H9 (cell line): ENCODE results near the gene ARHGAP40. TPM values are rescaled to one million over a fixed set of nuclear protein-coding genes. Genes with fewer than 3 reads are reported as not detected.

ENCODE experiments used
- DNase-seq: peaks from one replicate; pipeline ENCODE4 v3.0.0-alpha.2; 2017
- H2AFZ ChIP-seq: one replicate; pipeline ENCODE4 v1.6.1; 2013; ENCODE audit warnings: mild to moderate bottlenecking, low read length, control low read depth, moderate library complexity
- H2AK5ac ChIP-seq: 2 replicates; pipeline ENCODE4 v1.6.1; 2013; ENCODE audit warnings: low read length, control low read depth, mixed read lengths; ENCODE audit not compliant: insufficient read length
- H2BK120ac ChIP-seq: one replicate; pipeline ENCODE4 v1.6.1; 2013; ENCODE audit warnings: low read depth, mild to moderate bottlenecking, low read length, control low read depth, inconsistent platforms; ENCODE audit not compliant: poor library complexity, severe bottlenecking
- H2BK12ac ChIP-seq: 2 replicates; pipeline ENCODE4 v1.6.1; 2013; ENCODE audit warnings: low read length, control low read depth, mixed read lengths, low read depth; ENCODE audit not compliant: insufficient read length
- H2BK15ac ChIP-seq: 2 replicates; pipeline ENCODE4 v1.6.1; 2013; ENCODE audit warnings: low read depth, low read length, control low read depth
- H2BK20ac ChIP-seq: one replicate; pipeline ENCODE4 v1.6.1; 2013; ENCODE audit warnings: low read depth, mild to moderate bottlenecking, low read length, control low read depth, inconsistent platforms; ENCODE audit not compliant: poor library complexity, severe bottlenecking
- H2BK5ac ChIP-seq: 2 replicates; pipeline ENCODE4 v1.6.1; 2013; ENCODE audit warnings: low read length, control low read depth, mixed read lengths; ENCODE audit not compliant: insufficient read length
- H3K14ac ChIP-seq: 2 replicates; pipeline ENCODE4 v1.6.1; 2013; ENCODE audit warnings: low read length, control low read depth; ENCODE audit not compliant: insufficient read depth
- H3K18ac ChIP-seq: 2 replicates; pipeline ENCODE4 v1.6.1; 2013; ENCODE audit warnings: low read depth, mild to moderate bottlenecking, mixed read lengths, low read length, control low read depth; ENCODE audit not compliant: insufficient read length
- H3K23ac ChIP-seq: 2 replicates; pipeline ENCODE4 v1.6.1; 2013; ENCODE audit warnings: low read length, control low read depth, mixed read lengths, low read depth; ENCODE audit not compliant: insufficient read length
- H3K23me2 ChIP-seq: 2 replicates; pipeline ENCODE4 v1.6.1; 2013; ENCODE audit warnings: low read depth, mild to moderate bottlenecking, mixed read lengths, low read length, control low read depth; ENCODE audit not compliant: insufficient read length, poor library complexity, severe bottlenecking
- H3K27ac ChIP-seq: 2 replicates; pipeline ENCODE4 v1.5.1; 2013; ENCODE audit warnings: low read length, control low read depth, mixed read lengths, low read depth; ENCODE audit not compliant: insufficient read length
- H3K27me3 ChIP-seq: 2 replicates; pipeline ENCODE4 v1.6.1; 2013; ENCODE audit warnings: low read length, control low read depth, inconsistent platforms; ENCODE audit not compliant: insufficient read depth
- H3K4ac ChIP-seq: 2 replicates; pipeline ENCODE4 v1.6.1; 2013; ENCODE audit warnings: low read depth, mild to moderate bottlenecking, control low read depth, inconsistent platforms, low read length, moderate library complexity
- H3K4me1 ChIP-seq: 2 replicates; pipeline ENCODE4 v1.6.1; 2013; ENCODE audit warnings: low read length, control low read depth, inconsistent platforms; ENCODE audit not compliant: insufficient read depth
- H3K4me2 ChIP-seq: 2 replicates; pipeline ENCODE4 v1.6.1; 2013; ENCODE audit warnings: low read length, control low read depth, mixed read lengths; ENCODE audit not compliant: insufficient read length, insufficient read depth
- H3K56ac ChIP-seq: 2 replicates; pipeline ENCODE4 v1.6.1; 2013; ENCODE audit warnings: low read depth, mild to moderate bottlenecking, mixed read lengths, low read length, control low read depth; ENCODE audit not compliant: insufficient read length
- H3K79me1 ChIP-seq: 2 replicates; pipeline ENCODE4 v1.6.1; 2013; ENCODE audit warnings: low read depth, mild to moderate bottlenecking, moderate library complexity, low read length, control low read depth, inconsistent platforms; ENCODE audit not compliant: insufficient read depth, poor library complexity, severe bottlenecking
- H3K79me2 ChIP-seq: 2 replicates; pipeline ENCODE4 v1.6.1; 2013; ENCODE audit warnings: low read length, control low read depth, inconsistent platforms; ENCODE audit not compliant: insufficient read depth
- H3K9ac ChIP-seq: 2 replicates; pipeline ENCODE4 v1.6.1; 2013; ENCODE audit warnings: low read length, control low read depth, mixed read lengths; ENCODE audit not compliant: insufficient read length; ENCODE audit errors: extremely low read depth
- H3K9me3 ChIP-seq: one replicate; pipeline ENCODE4 v1.6.1; 2013; ENCODE audit warnings: low read depth, low read length, inconsistent platforms; ENCODE audit not compliant: control insufficient read depth
- H3T11ph ChIP-seq: one replicate; pipeline ENCODE4 v1.6.1; 2013; ENCODE audit warnings: mild to moderate bottlenecking, low read length, control low read depth, inconsistent platforms
- H4K20me1 ChIP-seq: one replicate; pipeline ENCODE4 v1.6.1; 2013; ENCODE audit not compliant: control insufficient read depth, insufficient read length, insufficient read depth
- H4K5ac ChIP-seq: 2 replicates; pipeline ENCODE4 v1.6.1; 2013; ENCODE audit warnings: low read depth, mild to moderate bottlenecking, mixed read lengths, low read length, control low read depth; ENCODE audit not compliant: insufficient read length
- H4K8ac ChIP-seq: replicated peaks from 2 replicates; pipeline ENCODE4 v1.6.1; 2013; ENCODE audit warnings: low read length, control low read depth, mixed read lengths, low read depth; ENCODE audit not compliant: insufficient read length
- H4K91ac ChIP-seq: 2 replicates; pipeline ENCODE4 v1.6.1; 2013; ENCODE audit warnings: low read depth, mild to moderate bottlenecking, moderate library complexity, mixed read lengths, low read length, control low read depth; ENCODE audit not compliant: insufficient read length
- H3K27ac Mint-ChIP-seq, 3 experiments: 2 replicates in 2 of 3; 3 replicates in 1 of 3; pipeline ENCODE4 v1.8.0; 2020 to 2021; ENCODE audit warnings: mixed read lengths in 3 of 3, mild to moderate bottlenecking in 1 of 3, moderate library complexity in 1 of 3
- H3K27me3 Mint-ChIP-seq: 2 replicates; pipeline ENCODE4 v1.8.0; 2021; ENCODE audit warnings: low read depth, mild to moderate bottlenecking, moderate library complexity, mixed read lengths
- H3K36me3 Mint-ChIP-seq, 3 experiments: 2 replicates in 2 of 3; 3 replicates in 1 of 3; pipeline ENCODE4 v1.8.0; 2020 to 2021; ENCODE audit warnings: low read depth in 3 of 3, mixed read lengths in 3 of 3; ENCODE audit not compliant: insufficient read depth in 1 of 3
- H3K4me1 Mint-ChIP-seq, 2 experiments: 2 replicates each; pipeline ENCODE4 v1.8.0; 2020; ENCODE audit warnings: mixed read lengths in 2 of 2
- H3K4me3 Mint-ChIP-seq, 2 experiments: 2 replicates in 1 of 2; 3 replicates in 1 of 2; pipeline ENCODE4 v1.8.0; 2020 to 2021; ENCODE audit warnings: mild to moderate bottlenecking in 2 of 2, mixed read lengths in 2 of 2, moderate library complexity in 1 of 2
- H3K9me3 Mint-ChIP-seq, 2 experiments: 2 replicates in 1 of 2; 3 replicates in 1 of 2; pipeline ENCODE4 v1.8.0; 2020; ENCODE audit warnings: mild to moderate bottlenecking in 2 of 2, mixed read lengths in 2 of 2, moderate library complexity in 1 of 2
- WGBS: extraction: QIAGEN DNeasy Blood & Tissue Kit; methylation state at CpG from one replicate; pipeline ENCODE4 v1.1.7; 2013; ENCODE audit warnings: missing lambda C conversion rate, low lambda C conversion rate, mixed read lengths; ENCODE audit not compliant: insufficient read length; ENCODE audit errors: extremely low coverage; 5-methylcytosine and 5-hydroxymethylcytosine counted together
- total RNA-seq: library from RNA; stranded (reverse); gene quantifications from 2 replicates; pipeline ENCODE4 v1.2.1, GENCODE V29; 2021
- TF ChIP-seq, protein P1 (sequence below): fragments of 200-600 bp; sonication (generic); conservative IDR thresholded peaks from 3 replicates; pipeline ENCODE4 v1.8.0; 2021; ENCODE audit warnings: antibody characterized with exemption, mild to moderate bottlenecking

Gene ARHGAP40
- total RNA-seq, 1 experiment from 2014 or later: 0.17 TPM

DNA sequence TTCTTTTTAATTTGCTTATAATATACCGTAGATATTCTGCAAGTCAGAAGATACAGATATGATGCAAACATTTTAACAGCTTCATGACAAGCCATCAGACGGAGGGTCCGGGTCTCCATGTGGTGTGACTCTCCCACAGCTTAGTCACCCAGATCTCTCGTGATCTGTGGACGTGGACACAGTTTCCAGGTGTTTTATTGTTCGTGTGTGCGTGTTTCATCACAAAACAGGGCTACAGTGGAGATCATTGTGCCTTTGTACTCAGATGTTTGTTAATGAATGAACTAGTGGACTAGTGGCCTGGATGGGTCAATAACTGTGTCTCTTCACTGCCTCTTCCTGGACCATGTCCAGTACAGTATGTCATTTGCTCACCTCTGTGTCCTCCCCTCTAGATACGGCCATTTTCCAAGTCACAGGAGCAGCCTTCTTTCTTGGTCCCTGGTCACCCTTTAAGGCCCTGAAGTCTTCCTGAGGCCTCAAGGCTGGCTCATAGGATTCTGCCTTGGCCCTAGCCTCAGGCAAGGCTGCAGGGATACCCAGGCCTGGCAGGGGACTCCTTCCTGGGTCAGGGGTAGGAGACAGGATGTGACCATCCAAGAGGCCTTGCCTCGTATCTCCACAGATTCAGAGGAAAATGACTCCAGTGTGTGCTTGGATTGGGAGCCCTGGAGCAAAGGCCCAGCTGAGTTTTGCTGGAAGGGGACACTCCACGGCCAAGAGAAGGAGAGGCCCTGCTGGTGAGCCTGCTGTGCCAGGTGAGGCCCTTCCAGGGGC is 16.0 kb upstream of the ARHGAP40 start:
- H3K18ac ChIP-seq: no peak overlapping the region
- no peaks in the 10 kb centered on the region for H3K9me3 ChIP-seq
- H2BK12ac ChIP-seq: no peak overlapping the region
- H2BK120ac ChIP-seq: no peak overlapping the region
- no peak overlapping the region for H2AK5ac ChIP-seq
- H3K9ac ChIP-seq: no peak overlapping the region
- H3K56ac ChIP-seq: no peak overlapping the region
- H3K23me2 ChIP-seq: no peaks in the 10 kb centered on the region
- no peak overlapping the region for H3K27ac ChIP-seq
- H3K79me1 ChIP-seq: no peaks in the 10 kb centered on the region
- peaks cover 9 to 13% of the 10 kb centered on the region in 2 experiments for H3K4me1 Mint-ChIP-seq
- H2BK20ac ChIP-seq: no peak overlapping the region
- no peak for DNase-seq
- peaks cover 1% of the 10 kb centered on the region; the same call in 1 of the 2 replicates for H3K27me3 Mint-ChIP-seq
- H3K23ac ChIP-seq: no peak overlapping the region
- H3K9me3 Mint-ChIP-seq: no peaks in the 10 kb centered on the region
- no peak overlapping the region for H2AFZ ChIP-seq
- TF ChIP-seq, protein P1, sequence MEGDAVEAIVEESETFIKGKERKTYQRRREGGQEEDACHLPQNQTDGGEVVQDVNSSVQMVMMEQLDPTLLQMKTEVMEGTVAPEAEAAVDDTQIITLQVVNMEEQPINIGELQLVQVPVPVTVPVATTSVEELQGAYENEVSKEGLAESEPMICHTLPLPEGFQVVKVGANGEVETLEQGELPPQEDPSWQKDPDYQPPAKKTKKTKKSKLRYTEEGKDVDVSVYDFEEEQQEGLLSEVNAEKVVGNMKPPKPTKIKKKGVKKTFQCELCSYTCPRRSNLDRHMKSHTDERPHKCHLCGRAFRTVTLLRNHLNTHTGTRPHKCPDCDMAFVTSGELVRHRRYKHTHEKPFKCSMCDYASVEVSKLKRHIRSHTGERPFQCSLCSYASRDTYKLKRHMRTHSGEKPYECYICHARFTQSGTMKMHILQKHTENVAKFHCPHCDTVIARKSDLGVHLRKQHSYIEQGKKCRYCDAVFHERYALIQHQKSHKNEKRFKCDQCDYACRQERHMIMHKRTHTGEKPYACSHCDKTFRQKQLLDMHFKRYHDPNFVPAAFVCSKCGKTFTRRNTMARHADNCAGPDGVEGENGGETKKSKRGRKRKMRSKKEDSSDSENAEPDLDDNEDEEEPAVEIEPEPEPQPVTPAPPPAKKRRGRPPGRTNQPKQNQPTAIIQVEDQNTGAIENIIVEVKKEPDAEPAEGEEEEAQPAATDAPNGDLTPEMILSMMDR: no peak
- no peak overlapping the region for H3T11ph ChIP-seq
- H3K4me3 Mint-ChIP-seq: no peak overlapping the region
- no peak overlapping the region for H4K5ac ChIP-seq
- H3K4me2 ChIP-seq: no peak overlapping the region
- H4K20me1 ChIP-seq: no peaks in the 10 kb centered on the region
- no peak overlapping the region for H4K91ac ChIP-seq
- no CpG with 5 or more reads among the region's 10 CpGs for WGBS
- no peak overlapping the region for H2BK5ac ChIP-seq
- no peak overlapping the region for H3K27ac Mint-ChIP-seq
- H3K79me2 ChIP-seq: no peaks in the 10 kb centered on the region
- no peaks in the 10 kb centered on the region for H3K4me1 ChIP-seq
- H3K36me3 Mint-ChIP-seq: no peaks in the 10 kb centered on the region
- H4K8ac ChIP-seq: no peak overlapping the region
- no peak overlapping the region for H2BK15ac ChIP-seq
- H3K14ac ChIP-seq: no peak overlapping the region
- H3K27me3 ChIP-seq: no peaks in the 10 kb centered on the region
- no peak overlapping the region for H3K4ac ChIP-seq
